Measurements from ENCODE around the gene IGF1.

- TF ChIP-seq MTF1 (CRISPR knock-in tag; IDR thresholded peaks at IDR 0.05; ENCODE audit: borderline replicate concordance) (no peak), EZH2 (IDR thresholded peaks at IDR 0.05; ENCODE audit: borderline replicate concordance, low read depth, low read length) (no peak), NONO (IDR thresholded peaks at IDR 0.05; ENCODE audit: low read depth in 2 of 2, low read length in 1 of 2) (no peak), PRDM10 (IDR thresholded peaks at IDR 0.05; ENCODE audit: partially characterized antibody) (no peak), HDGF (IDR thresholded peaks at IDR 0.05) (no peak), TAF1 (IDR thresholded peaks at IDR 0.05; ENCODE audit: control insufficient read depth, extremely low read depth, insufficient read depth, low read length, severe bottlenecking) (no peak), MAFF (IDR thresholded peaks at IDR 0.05; ENCODE audit: low read length) (no peak), FOXP1 (CRISPR knock-in tag; IDR thresholded peaks at IDR 0.05) (no peak)
- TF ChIP-seq, protein P1, sequence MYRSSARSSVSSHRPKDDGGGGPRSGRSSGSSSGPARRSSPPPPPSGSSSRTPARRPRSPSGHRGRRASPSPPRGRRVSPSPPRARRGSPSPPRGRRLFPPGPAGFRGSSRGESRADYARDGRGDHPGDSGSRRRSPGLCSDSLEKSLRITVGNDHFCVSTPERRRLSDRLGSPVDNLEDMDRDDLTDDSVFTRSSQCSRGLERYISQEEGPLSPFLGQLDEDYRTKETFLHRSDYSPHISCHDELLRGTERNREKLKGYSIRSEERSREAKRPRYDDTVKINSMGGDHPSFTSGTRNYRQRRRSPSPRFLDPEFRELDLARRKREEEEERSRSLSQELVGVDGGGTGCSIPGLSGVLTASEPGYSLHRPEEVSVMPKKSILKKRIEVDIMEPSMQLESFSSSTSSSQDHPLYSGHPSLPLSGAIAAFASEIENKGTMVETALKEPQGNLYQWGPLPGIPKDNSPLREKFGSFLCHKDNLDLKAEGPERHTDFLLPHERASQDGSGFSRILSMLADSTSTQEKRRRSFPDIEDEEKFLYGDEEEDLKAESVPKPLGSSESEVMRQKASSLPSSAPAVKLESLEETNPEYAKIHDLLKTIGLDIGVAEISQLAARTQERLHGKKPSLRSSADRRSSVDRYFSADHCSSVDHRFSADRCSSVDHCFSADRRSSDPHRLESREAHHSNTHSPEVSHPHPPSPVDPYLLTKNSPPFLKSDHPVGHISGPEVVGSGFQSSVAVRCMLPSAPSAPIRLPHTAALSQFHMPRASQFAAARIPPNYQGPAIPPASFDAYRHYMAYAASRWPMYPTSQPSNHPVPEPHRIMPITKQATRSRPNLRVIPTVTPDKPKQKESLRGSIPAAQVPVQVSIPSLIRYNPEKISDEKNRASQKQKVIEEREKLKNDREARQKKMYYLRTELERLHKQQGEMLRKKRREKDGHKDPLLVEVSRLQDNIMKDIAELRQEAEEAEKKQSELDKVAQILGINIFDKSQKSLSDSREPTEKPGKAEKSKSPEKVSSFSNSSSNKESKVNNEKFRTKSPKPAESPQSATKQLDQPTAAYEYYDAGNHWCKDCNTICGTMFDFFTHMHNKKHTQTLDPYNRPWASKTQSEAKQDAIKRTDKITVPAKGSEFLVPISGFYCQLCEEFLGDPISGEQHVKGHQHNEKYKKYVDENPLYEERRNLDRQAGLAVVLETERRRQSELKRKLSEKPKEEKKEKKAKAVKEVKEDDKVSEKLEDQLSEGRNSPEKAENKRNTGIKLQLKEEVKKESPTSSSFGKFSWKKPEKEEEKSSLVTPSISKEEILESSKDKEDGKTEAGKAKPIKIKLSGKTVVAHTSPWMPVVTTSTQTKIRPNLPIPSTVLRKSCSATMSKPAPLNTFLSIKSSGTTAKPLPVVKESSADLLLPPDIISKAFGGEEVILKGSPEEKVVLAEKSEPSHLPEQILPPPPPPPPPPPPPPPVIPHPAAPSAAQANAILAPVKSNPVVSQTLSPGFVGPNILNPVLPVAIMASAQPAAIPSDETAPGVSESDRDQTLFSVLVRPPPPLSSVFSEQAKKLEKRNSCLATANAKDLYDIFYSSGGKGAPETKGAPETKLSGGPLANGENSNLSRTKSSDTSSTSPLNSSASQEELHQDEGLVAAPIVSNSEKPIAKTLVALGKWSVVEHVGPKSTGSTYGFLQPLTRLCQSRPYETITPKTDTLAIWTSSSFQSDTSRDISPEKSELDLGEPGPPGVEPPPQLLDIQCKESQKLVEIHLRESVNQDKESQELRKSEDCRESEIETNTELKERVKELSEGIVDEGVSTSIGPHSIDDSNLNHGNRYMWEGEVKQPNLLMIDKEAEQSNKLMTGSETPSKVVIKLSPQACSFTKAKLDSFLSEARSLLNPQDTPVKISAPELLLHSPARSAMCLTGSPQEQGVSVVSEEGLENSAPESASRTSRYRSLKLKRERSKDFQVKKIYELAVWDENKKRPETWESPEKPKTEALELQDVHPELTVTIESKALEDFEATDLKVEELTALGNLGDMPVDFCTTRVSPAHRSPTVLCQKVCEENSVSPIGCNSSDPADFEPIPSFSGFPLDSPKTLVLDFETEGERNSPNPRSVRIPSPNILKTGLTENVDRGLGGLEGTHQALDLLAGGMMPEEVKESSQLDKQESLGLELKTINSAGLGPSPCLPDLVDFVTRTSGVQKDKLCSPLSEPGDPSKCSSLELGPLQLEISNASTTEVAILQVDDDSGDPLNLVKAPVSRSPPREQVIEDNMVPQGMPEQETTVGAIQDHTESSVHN (IDR thresholded peaks at IDR 0.05; ENCODE audit: borderline replicate concordance in 1 of 2, low read depth in 1 of 2), result no peak
- TF ChIP-seq, protein P2, sequence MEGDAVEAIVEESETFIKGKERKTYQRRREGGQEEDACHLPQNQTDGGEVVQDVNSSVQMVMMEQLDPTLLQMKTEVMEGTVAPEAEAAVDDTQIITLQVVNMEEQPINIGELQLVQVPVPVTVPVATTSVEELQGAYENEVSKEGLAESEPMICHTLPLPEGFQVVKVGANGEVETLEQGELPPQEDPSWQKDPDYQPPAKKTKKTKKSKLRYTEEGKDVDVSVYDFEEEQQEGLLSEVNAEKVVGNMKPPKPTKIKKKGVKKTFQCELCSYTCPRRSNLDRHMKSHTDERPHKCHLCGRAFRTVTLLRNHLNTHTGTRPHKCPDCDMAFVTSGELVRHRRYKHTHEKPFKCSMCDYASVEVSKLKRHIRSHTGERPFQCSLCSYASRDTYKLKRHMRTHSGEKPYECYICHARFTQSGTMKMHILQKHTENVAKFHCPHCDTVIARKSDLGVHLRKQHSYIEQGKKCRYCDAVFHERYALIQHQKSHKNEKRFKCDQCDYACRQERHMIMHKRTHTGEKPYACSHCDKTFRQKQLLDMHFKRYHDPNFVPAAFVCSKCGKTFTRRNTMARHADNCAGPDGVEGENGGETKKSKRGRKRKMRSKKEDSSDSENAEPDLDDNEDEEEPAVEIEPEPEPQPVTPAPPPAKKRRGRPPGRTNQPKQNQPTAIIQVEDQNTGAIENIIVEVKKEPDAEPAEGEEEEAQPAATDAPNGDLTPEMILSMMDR (IDR thresholded peaks at IDR 0.05 in 2 of 3, conservative IDR thresholded peaks at IDR 0.05 in 1 of 3; ENCODE audit: insufficient read depth in 2 of 3, low read depth in 1 of 3, low read length in 3 of 3), result no peak
Observed at GRCh38 chr12:102501773-102502172, 21.4 kb upstream of the IGF1 start.

Data from K562 (cell line).